Stomach (tissue), 4 donors: ENCODE measurements around the gene ABTB2.

ENCODE experiments used
- CTCF ChIP-seq, 7 experiments: fragments of 450-650 bp in 4 of 7; fragments of 200-600 bp in 3 of 7; sonication (generic) in 3 of 7; IDR thresholded peaks; one replicate each; pipeline ENCODE4 v1.5.1; 2016 to 2019; ENCODE audit warnings: antibody characterized with exemption in 7 of 7, control low read depth in 2 of 7, mild to moderate bottlenecking in 1 of 7
- EP300 ChIP-seq: sonication (generic); formaldehyde crosslinking; IDR thresholded peaks from one replicate; pipeline ENCODE4 v1.6.1; 2017; ENCODE audit warnings: antibody characterized with exemption
- POLR2A ChIP-seq, 4 donors: fragments of 450-650 bp; IDR thresholded peaks; one replicate each; pipeline ENCODE4 v1.6.1; 2016; ENCODE audit warnings: antibody characterized with exemption in 4 of 4, control low read depth in 2 of 4, mild to moderate bottlenecking in 1 of 4, moderate library complexity in 1 of 4

- TF ChIP-seq POLR2A (IDR thresholded peaks at IDR 0.05) (no peak), CTCF (IDR thresholded peaks at IDR 0.05) (no peak), EP300 (no peak)
Observed at GRCh38 chr11:34382532-34383276, 24.9 kb upstream of the ABTB2 start.
